T-helper 1 cell treated with Interleukin-12 subunit alpha and Interleukin-12 subunit beta and Interleukin-4 antibody, amounts not matched to agents 30 ng/mL and 1 ng/mL, for 36 hours (primary cell): ENCODE data around the gene KSR1. TPM values are rescaled to one million over a fixed set of nuclear protein-coding genes. Genes with fewer than 3 reads are reported as not detected.
"Not testable (repeated sequence)": the region's sequence is repeated elsewhere in the genome, so short reads cannot be mapped to it uniquely, and the experiment has no call there.

Experiments used
- intact Hi-C: fragments of 100-400 bp; cut with micrococcal nuclease; formaldehyde crosslinking; loops from one replicate; pipeline ENCODE4 v1.15.1; 2024
- total RNA-seq: library from RNA; stranded (reverse); gene quantifications from 2 replicates; pipeline ENCODE4 v1.2.3, GENCODE V29; 2022

Gene KSR1
- total RNA-seq = 133 and 134 TPM in 2 replicates

DNA sequence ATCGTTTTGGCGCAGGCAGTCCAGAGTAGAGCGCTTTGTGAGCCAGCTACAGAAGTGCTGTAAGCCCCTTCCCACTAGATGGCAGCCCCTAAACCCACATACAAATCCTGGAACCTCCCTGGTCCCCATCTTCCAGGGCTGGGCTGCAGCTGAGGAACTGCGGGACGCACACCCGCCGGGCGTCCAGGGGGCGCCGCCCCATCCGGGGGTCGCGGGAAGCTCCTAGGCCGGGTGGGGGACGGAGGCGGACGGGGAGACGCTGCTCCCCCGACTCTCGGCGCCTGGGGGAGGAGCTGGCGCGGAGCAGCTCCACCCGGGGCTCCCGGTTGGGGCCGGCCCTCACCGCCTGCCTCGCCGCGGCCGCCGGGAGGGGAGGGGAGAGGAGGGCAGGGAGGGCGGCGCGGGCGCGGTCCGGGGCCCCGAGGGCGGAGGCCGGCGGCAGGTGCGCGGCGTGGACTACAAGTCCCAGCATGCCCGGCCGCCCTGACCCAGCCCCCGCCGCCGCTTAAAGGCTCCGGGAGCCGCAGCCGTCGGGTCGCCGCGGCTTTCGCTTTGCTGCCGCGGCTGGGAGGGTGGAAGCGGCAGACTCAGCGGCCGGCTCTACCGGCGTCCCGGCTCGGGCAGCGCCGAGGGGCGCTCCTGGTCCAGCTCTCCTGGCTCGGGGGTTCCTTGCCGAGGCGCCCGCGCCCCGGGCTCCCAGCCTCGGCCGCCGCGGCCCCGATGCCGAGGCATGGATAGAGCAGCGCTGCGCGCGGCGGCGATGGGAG lies at the start of gene KSR1:
Gene KSR1 (plus strand): TSS at position 535 of the 767 bp plus-strand sequence. CDS start 196 bp downstream, at position 731.
- intact Hi-C loops = loop anchor here (1.0 to 2.0 kb wide), 10 partner anchors 10 to 195 kb away; partner anchors contain the start of gene WSB1

DNA sequence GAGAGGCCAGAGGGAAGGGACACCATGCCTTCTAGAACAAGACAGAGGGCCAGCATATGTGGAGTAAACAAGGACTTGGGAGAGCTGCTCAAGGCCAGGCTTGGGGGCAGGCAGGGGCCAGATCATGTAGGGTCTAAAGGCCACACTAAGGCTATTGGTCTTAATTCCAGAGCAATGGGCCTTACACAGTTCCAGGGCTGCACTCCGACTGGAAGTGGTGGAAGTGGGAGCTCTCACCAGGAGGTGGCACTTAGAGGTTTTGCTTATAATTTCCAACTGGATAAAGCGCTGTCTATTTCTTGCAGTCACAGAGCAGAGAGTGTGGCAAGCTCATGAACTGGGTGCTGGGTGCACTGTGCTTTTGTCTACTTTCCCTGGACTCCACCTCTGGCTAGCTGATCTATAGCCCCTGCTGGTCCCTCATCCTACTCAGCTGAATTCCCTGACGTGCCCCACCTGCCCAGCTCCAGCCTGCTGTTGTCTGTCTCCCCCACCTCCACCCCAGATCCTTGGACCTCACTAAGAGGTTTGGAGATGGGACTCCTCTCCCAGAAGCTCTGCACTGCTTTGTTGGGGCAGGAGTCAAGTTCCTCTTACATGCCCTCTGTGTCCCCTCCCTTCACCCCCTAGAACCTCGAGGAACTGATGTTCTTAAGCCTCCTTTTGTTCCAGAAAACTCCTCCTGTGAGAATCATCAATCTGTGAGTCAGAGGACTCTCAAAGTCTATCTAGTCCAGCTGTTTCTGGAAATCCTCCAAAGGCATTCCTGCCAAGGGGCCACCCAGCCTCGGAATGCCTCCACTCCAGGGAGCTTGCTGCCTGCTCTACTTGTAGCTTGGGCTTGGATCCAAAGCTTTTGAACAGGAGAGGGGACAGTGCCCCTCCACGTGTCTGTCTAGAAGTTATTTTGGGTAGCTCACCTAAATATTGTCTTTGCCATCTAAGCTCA lies 48.1 kb upstream of the KSR1 start:
- intact Hi-C loops = no loop called here

DNA sequence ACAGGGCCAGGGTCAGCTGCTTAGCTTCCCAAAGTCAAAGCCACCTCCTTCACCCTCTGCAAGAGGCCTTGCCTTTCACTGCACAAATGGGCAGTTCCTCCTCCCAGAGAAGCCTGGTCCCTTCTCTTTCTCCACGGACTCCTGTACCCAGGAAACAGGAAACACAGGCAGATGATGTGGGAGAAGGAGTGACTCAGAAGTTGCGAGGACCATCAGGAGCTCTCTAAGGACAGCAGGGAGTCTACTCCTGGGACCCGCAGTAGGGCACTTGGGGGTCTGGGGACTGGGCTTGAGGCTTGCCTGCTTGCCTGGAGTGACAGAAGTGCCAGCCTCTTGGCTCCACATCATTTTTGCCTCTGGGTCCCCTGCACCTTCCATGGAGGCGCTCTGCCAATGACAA lies 47.4 kb upstream of the KSR1 start:
- intact Hi-C loops = no loop called here

DNA sequence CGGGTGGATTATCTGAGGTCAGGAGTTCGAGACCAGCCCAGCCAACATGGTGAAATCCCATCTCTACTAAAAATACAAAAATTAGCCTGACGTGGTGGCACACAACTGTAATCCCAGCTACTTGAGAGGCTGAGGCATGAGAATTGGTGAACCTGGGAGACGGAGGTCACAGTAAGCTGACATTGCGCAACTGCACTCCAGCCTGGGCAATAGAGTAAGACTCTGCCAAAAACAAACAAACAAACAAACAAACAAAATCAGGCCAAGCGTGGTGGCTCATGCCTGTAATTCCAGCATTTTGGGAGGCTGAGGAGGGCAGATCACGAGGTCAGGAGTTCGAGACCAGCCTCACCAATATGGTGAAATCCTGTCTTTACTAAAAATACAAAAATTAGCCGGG lies 44.1 kb upstream of the KSR1 start:
- intact Hi-C loops = loop anchor here (10.0 kb wide), 1 partner anchor 123 kb away; no protein-coding TSS in a partner anchor

DNA sequence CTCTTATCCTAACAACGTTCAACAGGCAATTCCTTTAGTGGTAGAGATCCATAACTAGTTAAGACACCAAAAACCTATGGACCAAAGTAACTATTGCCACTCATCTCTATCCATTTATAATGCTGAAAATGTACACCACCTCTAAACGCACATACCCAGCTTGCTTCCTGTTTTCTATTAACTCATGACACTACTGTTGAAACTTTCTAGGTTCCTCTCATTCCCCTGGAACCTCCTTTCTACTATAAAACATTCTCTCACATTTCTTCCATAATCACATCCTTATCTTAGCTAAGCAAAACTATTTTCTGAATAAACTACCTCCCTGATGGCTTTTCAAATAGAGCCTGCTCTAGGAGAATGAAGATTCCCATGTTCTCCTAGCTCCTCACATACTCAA lies 42.9 kb upstream of the KSR1 start:
- intact Hi-C loops = loop anchor here (10.0 kb wide), 1 partner anchor 121 kb away; no protein-coding TSS in a partner anchor

DNA sequence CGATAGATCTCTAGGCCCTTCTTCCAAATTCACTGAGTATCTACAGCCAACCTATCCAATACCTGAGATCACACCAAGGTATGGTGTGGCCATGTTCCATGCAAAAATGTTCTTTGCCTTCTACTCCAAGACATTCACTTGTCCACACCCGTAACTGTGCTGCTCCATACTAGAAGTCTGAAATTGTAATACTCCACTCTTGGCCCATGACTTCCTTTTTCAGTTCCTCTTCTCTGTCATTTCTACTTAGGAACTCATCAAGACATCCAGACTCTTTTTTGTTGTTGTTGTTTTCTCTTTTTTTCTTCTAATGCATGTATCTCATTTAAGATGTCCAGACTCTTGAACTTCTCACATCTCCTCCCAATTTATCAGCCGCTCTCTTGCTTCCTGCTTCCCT lies 42.5 kb upstream of the KSR1 start:
- intact Hi-C loops = loop anchor here (10.0 kb wide), 1 partner anchor 121 kb away; no protein-coding TSS in a partner anchor

DNA sequence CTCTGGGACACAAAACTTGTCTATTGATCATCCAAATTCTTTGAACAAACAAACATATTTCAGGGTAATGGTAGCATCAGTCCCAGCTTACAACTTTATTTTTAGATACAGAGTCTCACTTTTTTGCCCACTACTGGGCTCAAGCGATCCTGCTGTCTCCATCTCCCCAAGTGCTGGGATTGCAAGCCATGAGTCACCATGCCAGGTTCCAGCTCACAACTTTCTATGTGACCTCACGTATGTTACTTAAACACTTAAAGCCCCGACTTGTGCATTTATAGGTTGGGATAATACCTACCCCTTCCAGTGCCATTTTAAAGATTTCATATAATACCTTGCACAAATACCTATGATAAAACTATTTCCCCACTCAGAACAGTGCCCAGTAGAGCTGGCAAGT lies 42.0 kb upstream of the KSR1 start:
- intact Hi-C loops = loop anchor here (10.0 kb wide), 1 partner anchor 121 kb away; no protein-coding TSS in a partner anchor

DNA sequence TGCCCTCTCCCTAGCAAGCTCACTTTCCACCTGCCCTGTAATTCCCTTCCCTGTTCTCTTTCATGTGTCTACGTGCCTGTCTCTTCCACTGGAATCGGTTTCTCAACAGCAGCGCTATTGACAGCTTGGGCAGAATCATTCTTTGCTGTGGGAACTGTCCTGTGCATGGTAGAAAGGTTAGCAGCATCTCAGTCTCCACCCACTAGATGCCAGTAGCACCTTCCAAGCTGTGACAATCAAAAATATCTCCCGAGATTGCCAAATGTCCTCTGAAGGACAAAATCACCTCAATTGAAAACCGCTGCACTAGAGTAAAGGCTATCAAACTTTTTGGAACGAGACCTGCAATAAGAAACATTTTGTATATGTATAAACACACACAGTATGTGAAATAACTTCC lies 41.6 kb upstream of the KSR1 start:
- intact Hi-C loops = loop anchor here (10.0 kb wide), 1 partner anchor 120 kb away; no protein-coding TSS in a partner anchor

DNA sequence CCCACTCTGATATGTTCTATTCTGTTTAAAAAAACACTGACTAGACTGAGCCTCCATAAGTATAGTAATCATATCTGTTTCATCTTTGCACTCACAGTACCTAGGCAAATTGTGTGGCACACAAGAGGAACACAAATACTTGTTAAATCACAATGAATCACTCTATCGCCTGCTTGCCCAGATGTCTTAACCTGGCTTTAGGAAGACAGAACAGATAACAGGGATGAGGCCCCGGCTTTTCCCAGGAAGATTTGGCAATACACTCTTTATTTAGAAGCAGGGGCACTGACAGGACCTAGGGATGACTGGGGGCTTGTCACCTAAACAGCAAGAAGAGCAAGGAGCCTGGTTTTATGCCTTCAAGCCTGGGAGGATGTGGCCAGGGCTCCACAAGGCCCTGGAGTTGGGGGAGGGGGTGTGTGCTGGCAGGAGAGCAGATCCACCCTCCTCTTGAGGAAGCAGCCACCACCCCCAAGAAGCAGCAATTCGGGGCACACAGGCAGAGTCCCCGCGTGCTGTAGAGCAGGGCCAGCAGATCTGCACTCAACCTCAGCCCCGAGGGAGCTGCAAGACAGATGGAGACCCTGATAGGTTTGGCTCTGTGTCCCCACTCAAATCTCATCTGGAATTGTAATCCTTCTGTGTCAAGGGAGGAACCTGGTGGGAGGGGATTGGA lies 41.0 kb upstream of the KSR1 start:
- intact Hi-C loops = loop anchor here (10.0 kb wide), 1 partner anchor 120 kb away; no protein-coding TSS in a partner anchor

DNA sequence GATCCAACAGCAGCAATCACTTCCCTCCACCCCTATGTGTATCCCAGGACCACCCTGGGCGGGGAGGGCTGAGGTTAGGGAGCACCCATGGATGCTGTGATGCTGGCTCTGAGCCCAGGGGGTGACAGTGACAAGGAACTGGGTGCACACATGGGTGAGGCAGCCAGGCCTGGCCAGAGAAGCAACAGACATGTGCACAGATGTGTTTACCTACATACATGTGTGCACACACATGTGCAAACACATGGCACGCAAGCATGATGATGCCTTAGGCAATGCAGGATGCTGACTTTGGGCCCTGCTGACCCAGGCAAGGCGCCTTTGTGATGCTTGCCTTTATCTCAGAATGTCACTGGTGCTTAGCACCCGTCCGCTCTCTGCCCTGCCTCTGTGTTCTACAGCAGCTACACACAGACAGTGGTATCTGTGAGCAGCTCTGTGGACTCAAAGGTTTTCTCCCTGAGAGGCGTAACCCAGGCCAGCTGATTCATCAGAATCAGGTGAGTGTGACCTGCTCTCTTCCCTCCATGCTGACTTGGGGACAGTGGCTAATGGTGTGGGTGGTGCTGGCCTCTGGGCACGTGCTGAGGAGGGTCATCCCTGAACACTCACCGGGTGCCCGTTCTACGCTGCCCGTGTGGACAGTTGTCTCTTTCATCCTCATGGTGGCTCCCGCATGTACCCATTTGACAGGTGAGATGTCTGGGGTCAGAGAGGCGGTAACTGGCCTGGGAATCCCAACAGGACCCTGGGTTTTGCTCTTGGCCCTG lies 38.5 kb upstream of the KSR1 start:
- intact Hi-C loops = loop anchor here (10.0 kb wide), 1 partner anchor 117 kb away; no protein-coding TSS in a partner anchor

DNA sequence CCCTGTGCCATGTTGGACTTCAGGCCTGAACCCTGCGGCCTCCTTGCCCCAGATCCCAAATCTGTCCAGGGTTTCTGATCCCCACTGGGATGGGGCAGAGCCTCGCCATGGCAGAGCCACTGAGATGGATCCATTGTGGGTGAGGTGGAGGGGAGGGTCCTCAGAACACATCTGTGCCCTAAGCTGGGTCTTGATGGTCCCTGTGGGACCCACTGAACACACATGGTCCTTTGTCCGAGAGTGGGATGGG lies 38.0 kb upstream of the KSR1 start:
- intact Hi-C loops = loop anchor here (10.0 kb wide), 1 partner anchor 117 kb away; no protein-coding TSS in a partner anchor

DNA sequence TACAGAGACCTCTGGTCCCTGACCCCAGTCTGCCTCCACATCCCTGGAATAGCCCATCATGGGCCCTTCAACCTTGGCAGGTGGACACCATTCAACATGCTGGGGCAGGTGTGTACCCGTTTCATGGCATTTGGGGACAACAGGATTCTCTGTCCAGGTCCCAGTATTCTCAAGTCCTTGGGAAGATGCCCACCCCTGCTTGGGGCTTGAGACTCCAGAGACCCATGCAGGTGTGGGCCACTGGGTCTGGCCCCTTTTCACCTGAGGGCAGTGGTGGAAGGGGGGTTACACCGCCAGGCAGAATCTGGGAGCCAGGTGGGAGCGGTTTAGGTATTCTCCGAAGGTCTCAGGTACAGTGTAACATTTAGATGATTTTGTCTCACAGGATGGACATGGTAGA lies 37.1 kb upstream of the KSR1 start:
- intact Hi-C loops = loop anchor here (10.0 kb wide), 1 partner anchor 116 kb away; no protein-coding TSS in a partner anchor

DNA sequence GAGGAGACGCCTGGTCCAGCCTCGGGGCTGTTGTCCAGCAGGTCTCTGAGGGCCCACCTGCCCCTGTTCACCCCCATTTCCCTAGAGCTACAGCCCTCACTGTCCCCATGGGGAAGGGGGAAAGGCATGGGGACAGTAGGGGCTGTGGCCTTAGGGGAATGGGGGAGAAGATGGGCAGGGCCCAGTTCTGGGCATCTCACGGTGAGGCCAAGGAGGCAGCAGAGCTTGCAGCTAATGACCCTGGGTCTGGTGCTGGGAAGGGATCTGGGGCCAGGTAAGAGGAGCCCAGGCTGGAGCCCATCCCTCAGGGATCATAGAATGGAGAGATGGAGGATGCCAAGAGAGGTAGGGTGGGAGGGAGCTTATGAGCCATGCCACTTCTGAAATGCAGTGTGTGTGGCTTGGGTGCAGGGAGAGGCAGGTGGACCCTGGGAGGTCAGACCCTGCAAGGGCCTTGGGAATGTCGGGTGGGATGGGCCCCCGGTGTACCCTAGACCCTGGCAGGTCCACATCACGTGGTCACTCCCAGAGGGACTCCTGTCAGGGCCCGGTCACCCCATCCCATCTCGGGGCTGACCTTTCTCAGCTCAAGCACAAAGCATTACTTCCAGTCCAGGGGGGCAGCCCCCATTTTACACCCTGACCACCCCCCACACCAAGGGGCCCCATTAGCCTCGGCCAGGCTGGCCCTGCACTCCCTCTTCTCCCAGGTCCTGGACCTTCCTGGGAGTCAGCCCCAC lies 35.9 kb upstream of the KSR1 start:
- intact Hi-C loops = no loop called here

DNA sequence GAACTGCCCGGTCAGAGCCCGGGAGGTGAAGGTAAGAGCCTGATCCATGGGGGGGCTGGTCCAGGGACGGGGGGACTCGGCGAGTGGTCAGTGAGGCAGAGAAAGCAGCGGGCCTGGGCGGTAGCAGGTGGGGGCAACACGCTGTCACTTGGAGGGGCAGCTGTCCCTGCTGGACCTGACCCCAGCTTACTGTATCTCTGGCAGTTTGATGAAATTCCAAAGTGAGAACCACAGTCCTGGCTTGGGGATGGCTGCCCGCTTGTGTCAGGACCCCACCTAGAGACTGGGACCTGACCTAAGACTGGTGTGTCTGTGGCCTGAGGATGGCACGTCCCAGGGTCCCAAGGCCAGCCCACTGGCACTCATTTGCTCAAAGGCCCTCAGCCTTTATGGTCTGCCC lies 35.1 kb upstream of the KSR1 start:
- intact Hi-C loops = no loop called here

DNA sequence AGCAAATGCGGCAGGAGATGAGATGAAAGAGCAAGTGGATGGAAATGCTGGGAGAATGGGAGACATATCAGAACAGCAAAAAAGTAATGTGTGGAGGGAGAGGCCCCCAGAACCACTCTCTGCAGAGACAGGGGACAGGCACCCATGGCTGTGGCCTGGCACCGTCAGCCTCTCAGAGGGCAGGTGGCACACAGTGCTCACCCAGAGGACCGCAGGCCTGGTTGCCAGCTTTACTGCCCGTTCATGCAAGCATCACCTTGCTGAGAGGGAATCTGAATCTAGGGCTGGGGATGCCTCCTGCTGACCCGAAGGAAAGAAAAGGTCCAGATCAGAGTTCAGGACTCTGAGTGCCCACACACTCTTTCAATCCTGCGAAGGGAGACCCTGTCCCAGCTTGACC lies 34.6 kb upstream of the KSR1 start:
- intact Hi-C loops = not testable (repeated sequence)

DNA sequence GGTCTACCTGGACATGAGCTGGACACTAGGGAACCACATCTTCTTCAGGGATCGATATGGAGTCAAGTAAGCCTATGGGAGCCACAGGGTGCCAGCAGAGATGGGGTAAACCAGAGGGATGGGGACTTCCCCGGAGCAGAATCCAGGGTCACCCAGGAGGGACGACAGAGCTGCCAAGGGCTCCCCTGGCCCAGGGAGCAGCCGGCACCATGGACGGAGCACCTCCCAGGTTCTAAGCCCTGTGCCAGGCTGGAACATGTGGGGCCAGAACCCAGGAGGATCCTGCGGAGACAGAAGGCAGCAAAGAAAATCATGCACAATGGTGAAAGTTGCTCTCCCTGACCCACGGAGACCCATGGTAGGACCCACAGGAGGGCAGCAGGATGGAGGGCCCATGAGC lies 33.6 kb upstream of the KSR1 start:
- intact Hi-C loops = no loop called here

DNA sequence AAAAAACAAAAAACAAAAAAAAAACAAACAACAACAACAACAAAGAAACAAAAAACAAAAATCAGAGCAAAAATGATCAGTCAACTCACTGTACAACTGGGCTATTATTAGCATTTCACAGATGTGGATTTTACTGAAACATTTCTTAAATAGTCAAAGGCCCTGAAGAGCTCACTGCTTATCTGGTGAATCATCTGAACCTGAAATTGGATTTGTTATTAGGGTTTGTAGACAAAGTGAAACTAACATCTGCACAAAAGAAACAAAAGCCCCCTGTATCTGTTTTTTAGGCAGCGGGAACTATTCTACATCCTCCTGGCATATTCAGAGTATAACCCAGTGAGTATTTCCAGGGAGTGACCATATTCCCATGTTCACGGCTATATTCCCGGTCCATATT lies 32.6 kb upstream of the KSR1 start:
- intact Hi-C loops = no loop called here

DNA sequence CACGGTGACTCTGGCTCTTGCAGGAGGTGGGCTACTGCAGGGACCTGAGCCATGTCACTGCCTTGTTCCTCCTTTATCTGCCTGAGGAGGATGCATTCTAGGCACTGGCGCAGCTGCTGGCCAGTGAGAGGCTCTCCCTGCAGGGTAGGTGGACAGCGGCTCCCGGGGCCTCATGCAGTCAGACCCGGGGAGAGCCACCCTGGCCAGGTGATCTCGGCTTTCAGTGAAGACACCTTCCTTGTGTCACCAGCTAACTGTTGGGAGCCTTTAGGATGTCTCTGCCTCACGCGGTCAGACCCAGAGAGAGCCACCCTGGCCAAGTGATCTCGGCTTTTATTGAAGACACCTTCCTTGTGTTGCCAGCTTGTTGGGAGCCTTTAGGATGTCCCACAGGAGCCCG lies 31.7 kb upstream of the KSR1 start:
- intact Hi-C loops = no loop called here

DNA sequence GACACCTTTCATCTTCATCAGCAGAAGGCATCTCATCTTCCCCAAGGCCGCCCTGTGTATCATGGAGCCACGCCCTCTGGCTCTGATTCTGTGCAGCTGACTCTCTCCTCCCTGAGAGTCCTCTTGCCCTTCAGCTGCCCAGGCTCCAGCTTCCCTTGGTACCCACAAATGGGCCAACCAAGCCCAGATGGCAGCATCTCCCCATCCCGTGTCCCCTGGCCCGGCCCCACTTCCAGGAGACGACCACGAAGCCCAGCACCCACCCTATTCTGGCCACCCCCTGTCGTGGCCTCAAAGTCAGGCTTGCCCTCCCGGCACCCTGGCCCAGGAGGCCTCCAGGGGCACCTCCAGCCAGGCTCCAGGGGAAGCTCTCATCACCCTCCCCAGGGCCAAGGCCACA lies 31.3 kb upstream of the KSR1 start:
- intact Hi-C loops = no loop called here

DNA sequence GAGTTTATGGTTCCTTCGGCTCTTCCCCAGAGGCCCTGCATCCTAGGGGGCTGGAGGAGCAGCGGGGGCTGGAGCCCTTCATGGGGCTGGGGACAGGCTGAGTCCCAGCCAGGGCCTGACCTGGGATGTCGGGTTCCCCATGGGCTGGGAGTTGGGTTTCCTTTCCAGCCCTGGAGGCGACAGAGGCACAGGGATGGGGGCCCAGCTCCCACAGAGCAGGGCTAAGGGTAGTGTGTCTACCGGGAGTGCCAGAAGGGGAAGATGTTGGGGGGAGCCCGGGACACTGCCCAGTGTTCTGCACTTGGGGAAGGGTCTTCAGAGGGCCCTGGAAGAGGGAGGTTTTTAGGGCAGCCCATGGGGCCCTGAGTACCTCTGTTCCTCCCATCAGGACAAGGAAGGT lies 30.7 kb upstream of the KSR1 start:
- intact Hi-C loops = not testable (repeated sequence)
